SK-N-SH (cell line): ENCODE data around the gene DGKD. TPM values are rescaled to one million over a fixed set of nuclear protein-coding genes. Genes with fewer than 3 reads are reported as not detected.

ENCODE experiments used
- CTCF ChIA-PET: fragments of 300-600, 350-600 bp; formaldehyde crosslinking; extraction: SDS; loops from one replicate; lab custom pipeline; 2021; lab: Yijun Ruan, JAX
- POLR2A ChIA-PET: fragments of 350-600 bp; sonication (Branson Sonifier 250); formaldehyde crosslinking; extraction: SDS; loops from one replicate; lab custom pipeline; 2020; ENCODE audit warnings: antibody characterized with exemption, inconsistent platforms; lab: Yijun Ruan, JAX
- DNase-seq: peaks from one replicate; pipeline ENCODE4 v3.0.0; 2012
- H2AFZ ChIP-seq: fragments of 200-600 bp; sonication (generic); 2 replicates; pipeline ENCODE4 v1.8.1; 2016; ENCODE audit warnings: antibody characterized with exemption, mild to moderate bottlenecking, low read depth
- H3F3A ChIP-seq: fragments of 200-600 bp; sonication (generic); replicated peaks from 2 replicates; pipeline ENCODE3; 2016; ENCODE audit warnings: antibody characterized with exemption, mild to moderate bottlenecking; ENCODE audit not compliant: insufficient read depth
- H3K27ac ChIP-seq, 2 experiments: fragments of 200-500 bp in 1 of 2; fragments of 200-600 bp in 1 of 2; sonication (Bioruptor generic) in 1 of 2; sonication (generic), shearing (Covaris generic) in 1 of 2; 2 replicates each; pipeline versions ENCODE4 v1.5.1 to v1.6.1; 2014 to 2016; ENCODE audit warnings: low read depth in 2 of 2, inconsistent platforms in 1 of 2, low read length in 1 of 2, mild to moderate bottlenecking in 1 of 2, mixed read lengths in 1 of 2
- H3K27me3 ChIP-seq: fragments of 200-600 bp; sonication (generic), shearing (Covaris generic); 2 replicates; pipeline ENCODE4 v1.6.1; 2016; ENCODE audit warnings: mixed run types; ENCODE audit not compliant: insufficient read depth
- H3K36me3 ChIP-seq, 2 experiments: fragments of 200-500 bp in 1 of 2; fragments of 200-600 bp in 1 of 2; sonication (Bioruptor generic) in 1 of 2; sonication (generic) in 1 of 2; replicated peaks in 1 of 2; 2 replicates each; pipeline versions ENCODE3 to v1.5.1; 2014 to 2016; ENCODE audit warnings: low read length in 1 of 2, mild to moderate bottlenecking in 1 of 2; ENCODE audit not compliant: insufficient read depth in 2 of 2, control insufficient read depth in 1 of 2
- H3K4me1 ChIP-seq, 2 experiments: fragments of 200-500 bp in 1 of 2; fragments of 200-600 bp in 1 of 2; sonication (Bioruptor generic) in 1 of 2; sonication (generic), shearing (Covaris generic) in 1 of 2; 2 replicates each; pipeline versions ENCODE4 v1.5.1 to v1.6.1; 2014 to 2016; ENCODE audit warnings: low read depth in 1 of 2, low read length in 1 of 2, mixed run types in 1 of 2; ENCODE audit not compliant: insufficient read depth in 2 of 2, control insufficient read depth in 1 of 2
- H3K4me2 ChIP-seq: fragments of 200-600 bp; sonication (generic), shearing (Covaris generic); 2 replicates; pipeline ENCODE4 v1.6.1; 2017; ENCODE audit warnings: mixed run types
- H3K4me3 ChIP-seq, 2 experiments: fragments of 200-500 bp in 1 of 2; fragments of 200-600 bp in 1 of 2; sonication (Bioruptor generic) in 1 of 2; sonication (generic), shearing (Covaris generic) in 1 of 2; 2 replicates each; pipeline versions ENCODE4 v1.5.1 to v1.8.1; 2014 to 2016; ENCODE audit warnings: low read depth in 2 of 2, inconsistent platforms in 1 of 2, low read length in 1 of 2, mild to moderate bottlenecking in 1 of 2, mixed read lengths in 1 of 2, moderate library complexity in 1 of 2
- H3K79me2 ChIP-seq: fragments of 200-600 bp; sonication (generic); 2 replicates; pipeline ENCODE4 v1.8.1; 2017; ENCODE audit warnings: mild to moderate bottlenecking; ENCODE audit not compliant: insufficient read depth
- H3K9ac ChIP-seq: fragments of 200-600 bp; sonication (generic); 2 replicates; pipeline ENCODE4 v1.6.1; 2017; ENCODE audit warnings: mixed run types
- H3K9me2 ChIP-seq: fragments of 200-600 bp; sonication (generic); 2 replicates; pipeline ENCODE4 v1.6.1; 2017; ENCODE audit warnings: mixed run types
- H3K9me3 ChIP-seq: fragments of 200-600 bp; sonication (generic); 2 replicates; pipeline ENCODE4 v1.6.1; 2017; ENCODE audit warnings: mixed run types, mild to moderate bottlenecking, moderate library complexity
- H4K20me1 ChIP-seq: fragments of 200-600 bp; sonication (generic); 2 replicates; pipeline ENCODE4 v1.6.1; 2017; ENCODE audit warnings: mild to moderate bottlenecking, mixed run types; ENCODE audit not compliant: insufficient read depth
- CTCF ChIP-seq: fragments of 200-600 bp; sonication (generic); IDR thresholded peaks from 2 replicates; pipeline ENCODE4 v1.6.1; 2017; ENCODE audit warnings: antibody characterized with exemption, mild to moderate bottlenecking, moderate library complexity
- EP300 ChIP-seq, 2 experiments: IDR thresholded peaks; 2 replicates each; pipeline versions ENCODE4 v1.4.0 to v1.6.1; 2012; ENCODE audit warnings: borderline replicate concordance in 1 of 2, low read depth in 1 of 2, low read length in 1 of 2
- EZH2phosphoT487 ChIP-seq: fragments of 200-600 bp; sonication (generic); IDR thresholded peaks from 2 replicates; pipeline ENCODE4 v1.6.1; 2017; ENCODE audit warnings: low read depth, mixed run types, mild to moderate bottlenecking, antibody characterized with exemption, moderate library complexity, borderline replicate concordance
- FOXM1 ChIP-seq: IDR thresholded peaks from 2 replicates; pipeline ENCODE4 v1.4.0; 2012; ENCODE audit warnings: low read depth, mild to moderate bottlenecking
- IRF3 ChIP-seq: fragments of 150-350 bp; IDR thresholded peaks from 2 replicates; pipeline ENCODE4 v1.6.1; 2016; ENCODE audit warnings: mild to moderate bottlenecking, low read depth, low read length
- MAX ChIP-seq: IDR thresholded peaks from 2 replicates; pipeline ENCODE4 v1.4.0; 2012; ENCODE audit warnings: low read depth
- MEF2A ChIP-seq: IDR thresholded peaks from 2 replicates; pipeline ENCODE4 v1.4.0; 2012; ENCODE audit warnings: low read depth, borderline replicate concordance
- NFIC ChIP-seq: IDR thresholded peaks from 2 replicates; pipeline ENCODE4 v1.4.0; 2012; ENCODE audit warnings: borderline replicate concordance
- REST ChIP-seq: IDR thresholded peaks from 2 replicates; pipeline ENCODE4 v1.6.1; 2012; ENCODE audit warnings: mild to moderate bottlenecking, low read depth, low read length, moderate library complexity
- RXRA ChIP-seq: IDR thresholded peaks from 2 replicates; pipeline ENCODE4 v1.4.0; 2012; ENCODE audit warnings: low read depth, mild to moderate bottlenecking, borderline replicate concordance
- SIN3A ChIP-seq: IDR thresholded peaks from 2 replicates; pipeline ENCODE4 v1.6.1; 2012; ENCODE audit warnings: low read depth, mild to moderate bottlenecking, low read length, moderate library complexity, borderline replicate concordance
- TEAD4 ChIP-seq: IDR thresholded peaks from 2 replicates; pipeline ENCODE4 v1.4.0; 2012; ENCODE audit warnings: mild to moderate bottlenecking, borderline replicate concordance; ENCODE audit not compliant: insufficient read depth
- YY1 ChIP-seq: IDR thresholded peaks from 2 replicates; pipeline ENCODE4 v1.4.0; 2012; ENCODE audit warnings: low read depth, mild to moderate bottlenecking
- ZBTB33 ChIP-seq: IDR thresholded peaks from 2 replicates; pipeline ENCODE4 v1.4.0; 2012; ENCODE audit warnings: low read depth, borderline replicate concordance
- WGBS: methylation state at CpG from one replicate; pipeline ENCODE4 v1.1.6; 2017; ENCODE audit warnings: low lambda C conversion rate; 5-methylcytosine and 5-hydroxymethylcytosine counted together
- polyA plus RNA-seq, 3 experiments: library from polyadenylated mRNA; depleted of rRNA; stranded (reverse); fragments of >200 nt; gene quantifications; 2 replicates each; pipeline ENCODE4 v1.2.3, GENCODE V29; 2012

Gene DGKD
- polyA plus RNA-seq, 1 of the 3 experiments (the other 2 are of a cell fraction), result 21.7 TPM

GRCh38 chr2:233503947-233504637 lies 149.8 kb downstream of the DGKD start:
- DNase-seq, result no peak
- H3K27me3 ChIP-seq, result no peaks in the 10 kb centered on the region
- TF ChIP-seq EZH2phosphoT487 (no peak), NFIC (no peak), FOXM1 (no peak), TEAD4 (no peak), MEF2A (no peak), CTCF (no peak)
- peaks cover 12% of the 10 kb centered on the region for H3F3A ChIP-seq
- H3K9ac ChIP-seq, result no peak overlapping the region
- H3K27ac ChIP-seq, result no peak overlapping the region
- WGBS, result 86% methylated on average over 1 of the region's 1 CpG
- no peak overlapping the region for H3K4me2 ChIP-seq
- H3K79me2 ChIP-seq, result no peaks in the 10 kb centered on the region
- no peaks in the 10 kb centered on the region for H3K4me1 ChIP-seq
- H3K4me3 ChIP-seq, result no peak overlapping the region
- CTCF ChIA-PET, result interaction anchor here (0.9 kb wide), 1 partner anchor 11 kb away, joined by 4 read pairs; no protein-coding TSS in a partner anchor
- POLR2A ChIA-PET, result no interaction called here
- no peaks in the 10 kb centered on the region for H4K20me1 ChIP-seq
- peaks cover 43 to 58% of the 10 kb centered on the region in 2 experiments for H3K36me3 ChIP-seq
- H3K9me3 ChIP-seq, result peaks cover 10% of the 10 kb centered on the region
- H2AFZ ChIP-seq, result no peak overlapping the region
- no peaks in the 10 kb centered on the region for H3K9me2 ChIP-seq

GRCh38 chr2:233513953-233514655 lies 159.8 kb downstream of the DGKD start:
- no peak overlapping the region for H3K4me2 ChIP-seq
- H3K36me3 ChIP-seq, result peaks cover 27 to 30% of the 10 kb centered on the region in 2 experiments
- H3F3A ChIP-seq, result no peaks in the 10 kb centered on the region
- ChIA-PET POLR2A (no interaction called here), CTCF (no interaction called here)
- H3K4me1 ChIP-seq, result no peaks in the 10 kb centered on the region; a peak in 1 of 4 replicates
- H4K20me1 ChIP-seq, result no peaks in the 10 kb centered on the region
- H3K4me3 ChIP-seq, result no peak overlapping the region
- no peak for DNase-seq
- no peak overlapping the region for H3K27ac ChIP-seq
- no peaks in the 10 kb centered on the region for H3K9me3 ChIP-seq
- H3K27me3 ChIP-seq, result no peaks in the 10 kb centered on the region
- no peak overlapping the region for H2AFZ ChIP-seq
- no peaks in the 10 kb centered on the region for H3K79me2 ChIP-seq
- H3K9me2 ChIP-seq, result no peaks in the 10 kb centered on the region
- H3K9ac ChIP-seq, result no peak overlapping the region
- WGBS, result 93% methylated on average over 7 of the region's 7 CpGs
- TF ChIP-seq SIN3A, result no peak
- no peak for TF ChIP-seq RXRA
- no peak for TF ChIP-seq MEF2A
- TF ChIP-seq ZBTB33, result no peak
- no peak for TF ChIP-seq NFIC
- no peak for TF ChIP-seq YY1
- TF ChIP-seq MAX, result no peak
- no peak for TF ChIP-seq EP300 (IDR thresholded peaks at IDR 0.05; ENCODE audit: borderline replicate concordance in 1 of 2, low read depth in 1 of 2, low read length in 1 of 2)
- TF ChIP-seq IRF3, result no peak
- TF ChIP-seq FOXM1, result no peak
- no peak for TF ChIP-seq REST
